ENCODE results near the gene LAMA5.

The LAMA5 gene

GRCh38 chr20:62351469-62352401, 15.4 kb downstream of the LAMA5 start:
- Mint-ChIP-seq H3K27ac (no peak overlapping the region), H3K36me3 (ENCODE audit: low read depth) (peaks cover 29% of the 10 kb centered on the region), H3K27me3 (ENCODE audit: low read depth, poor library complexity) (no peaks in the 10 kb centered on the region), H3K4me1 (peaks cover 25% of the 10 kb centered on the region), H3K4me3 (no peak overlapping the region), H3K9me3 (peaks cover 22% of the 10 kb centered on the region)
- TF ChIP-seq, protein P1, sequence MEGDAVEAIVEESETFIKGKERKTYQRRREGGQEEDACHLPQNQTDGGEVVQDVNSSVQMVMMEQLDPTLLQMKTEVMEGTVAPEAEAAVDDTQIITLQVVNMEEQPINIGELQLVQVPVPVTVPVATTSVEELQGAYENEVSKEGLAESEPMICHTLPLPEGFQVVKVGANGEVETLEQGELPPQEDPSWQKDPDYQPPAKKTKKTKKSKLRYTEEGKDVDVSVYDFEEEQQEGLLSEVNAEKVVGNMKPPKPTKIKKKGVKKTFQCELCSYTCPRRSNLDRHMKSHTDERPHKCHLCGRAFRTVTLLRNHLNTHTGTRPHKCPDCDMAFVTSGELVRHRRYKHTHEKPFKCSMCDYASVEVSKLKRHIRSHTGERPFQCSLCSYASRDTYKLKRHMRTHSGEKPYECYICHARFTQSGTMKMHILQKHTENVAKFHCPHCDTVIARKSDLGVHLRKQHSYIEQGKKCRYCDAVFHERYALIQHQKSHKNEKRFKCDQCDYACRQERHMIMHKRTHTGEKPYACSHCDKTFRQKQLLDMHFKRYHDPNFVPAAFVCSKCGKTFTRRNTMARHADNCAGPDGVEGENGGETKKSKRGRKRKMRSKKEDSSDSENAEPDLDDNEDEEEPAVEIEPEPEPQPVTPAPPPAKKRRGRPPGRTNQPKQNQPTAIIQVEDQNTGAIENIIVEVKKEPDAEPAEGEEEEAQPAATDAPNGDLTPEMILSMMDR (IDR thresholded peaks at IDR 0.05) = no peak
- no peak for DNase-seq

DNA sequence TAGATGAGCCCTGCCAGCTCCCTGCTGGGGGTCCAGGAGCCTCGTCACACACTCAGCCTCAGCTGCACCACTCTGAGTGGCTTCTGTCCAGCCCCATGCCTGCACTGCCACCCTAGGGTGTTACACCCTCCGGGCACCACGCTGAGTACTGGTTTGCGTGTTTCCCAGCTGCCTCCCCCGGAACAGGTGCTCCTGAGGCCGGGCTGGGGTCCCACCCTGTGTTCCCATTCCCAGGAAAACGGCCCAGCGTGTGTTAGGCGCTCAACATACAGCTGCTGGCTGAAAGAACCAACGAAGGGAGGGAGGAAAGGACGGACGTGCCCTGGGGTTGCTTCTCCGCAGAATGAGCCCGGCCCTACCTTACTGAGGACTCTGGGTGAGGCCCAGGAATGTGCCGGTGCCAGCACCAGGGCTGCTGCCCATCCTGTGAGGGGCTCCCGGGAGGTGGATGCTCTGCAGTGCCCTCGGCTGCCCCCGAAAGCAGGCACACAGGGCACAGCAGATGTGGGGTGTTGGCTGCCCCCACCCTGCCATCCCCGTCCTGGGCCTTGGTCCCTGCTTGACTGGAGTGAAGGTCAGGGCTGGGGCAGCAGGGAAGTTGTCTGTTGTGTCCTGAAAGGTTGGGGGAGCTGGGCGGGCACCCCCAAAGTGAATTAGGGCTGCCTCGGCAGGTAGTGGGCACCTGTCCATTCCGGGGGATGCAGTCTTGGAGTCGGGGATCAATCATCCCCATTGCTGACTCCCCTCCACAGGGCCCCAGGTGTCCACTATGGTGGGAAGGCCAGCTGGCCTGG, 16.3 kb downstream of the LAMA5 start:
- Mint-ChIP-seq H3K27ac (no peak overlapping the region), H3K27me3 (ENCODE audit: low read depth, poor library complexity) (no peaks in the 10 kb centered on the region), H3K36me3 (ENCODE audit: low read depth) (peaks cover 31% of the 10 kb centered on the region), H3K4me1 (peaks cover 16% of the 10 kb centered on the region), H3K9me3 (peaks cover 22% of the 10 kb centered on the region), H3K4me3 (no peak overlapping the region)
- TF ChIP-seq, protein P1 (IDR thresholded peaks at IDR 0.05) = no peak
- no peak for DNase-seq

DNA sequence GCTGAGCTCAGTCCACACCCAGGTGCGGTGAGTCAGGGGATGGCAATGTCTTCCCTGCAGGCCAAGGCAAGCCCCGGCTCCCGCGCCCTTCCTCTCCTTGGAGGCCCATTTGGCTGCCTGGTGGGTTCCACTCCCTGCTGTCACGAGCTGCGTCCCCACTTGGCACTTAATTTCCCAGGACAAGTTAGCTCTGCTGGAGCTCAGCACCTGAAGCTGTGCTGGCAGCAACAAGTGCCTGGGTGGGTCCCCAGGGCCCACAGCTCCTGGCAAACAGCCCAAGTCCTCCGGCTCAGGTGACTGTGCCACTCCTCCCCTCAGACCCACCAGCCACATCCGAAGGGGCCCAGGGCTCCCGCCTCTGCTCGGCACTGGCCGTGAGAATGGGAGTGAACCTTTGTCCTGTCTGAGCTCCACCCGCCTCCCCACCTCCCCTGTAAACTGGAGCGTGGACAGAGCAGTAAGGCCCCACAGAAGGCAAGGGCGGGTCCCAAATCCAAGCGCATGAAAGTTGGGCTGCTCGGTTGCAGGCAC, 16.9 kb downstream of the LAMA5 start:
- no peak for DNase-seq
- peaks cover 22% of the 10 kb centered on the region for H3K9me3 Mint-ChIP-seq
- H3K4me1 Mint-ChIP-seq = peaks cover 10% of the 10 kb centered on the region
- no peak overlapping the region for H3K27ac Mint-ChIP-seq
- H3K36me3 Mint-ChIP-seq (ENCODE audit: low read depth) = peaks cover 37% of the 10 kb centered on the region
- H3K4me3 Mint-ChIP-seq = no peak overlapping the region
- TF ChIP-seq, protein P1 (IDR thresholded peaks at IDR 0.05) = no peak
- no peaks in the 10 kb centered on the region for H3K27me3 Mint-ChIP-seq (ENCODE audit: low read depth, poor library complexity)

DNA sequence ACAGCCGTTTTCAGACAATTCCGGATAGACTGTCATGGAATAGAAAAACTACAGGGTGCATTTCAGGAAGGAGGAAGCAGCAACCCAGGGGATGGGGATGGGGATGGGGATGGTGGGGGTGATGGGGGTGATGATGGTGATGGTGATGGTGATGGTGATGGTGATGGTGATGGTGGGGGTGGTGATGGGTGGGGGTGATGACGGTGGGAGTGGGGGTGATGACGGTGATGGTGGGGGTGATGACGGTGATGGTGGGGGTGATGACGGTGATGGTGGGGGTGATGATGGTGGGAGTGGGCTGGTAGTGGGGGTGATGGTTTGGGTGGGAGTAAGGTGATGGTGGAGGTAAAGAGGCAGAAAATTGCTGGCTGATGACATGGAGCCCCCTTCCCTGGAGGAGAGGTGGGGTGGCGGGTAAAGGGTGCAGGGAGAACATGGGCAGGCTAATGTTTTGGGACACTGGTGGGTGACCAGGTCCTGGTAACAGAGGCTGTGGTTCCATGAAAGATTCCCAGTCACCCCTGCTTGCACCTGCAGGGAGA, 17.5 kb downstream of the LAMA5 start:
- peaks cover 8% of the 10 kb centered on the region for H3K4me1 Mint-ChIP-seq
- no peaks in the 10 kb centered on the region for H3K27me3 Mint-ChIP-seq (ENCODE audit: low read depth, poor library complexity)
- no peak for DNase-seq
- H3K4me3 Mint-ChIP-seq = no peak overlapping the region
- no peak overlapping the region for H3K27ac Mint-ChIP-seq
- H3K9me3 Mint-ChIP-seq = peaks cover 22% of the 10 kb centered on the region
- peaks cover 41% of the 10 kb centered on the region for H3K36me3 Mint-ChIP-seq (ENCODE audit: low read depth)
- TF ChIP-seq, protein P1 (IDR thresholded peaks at IDR 0.05) = no peak

DNA sequence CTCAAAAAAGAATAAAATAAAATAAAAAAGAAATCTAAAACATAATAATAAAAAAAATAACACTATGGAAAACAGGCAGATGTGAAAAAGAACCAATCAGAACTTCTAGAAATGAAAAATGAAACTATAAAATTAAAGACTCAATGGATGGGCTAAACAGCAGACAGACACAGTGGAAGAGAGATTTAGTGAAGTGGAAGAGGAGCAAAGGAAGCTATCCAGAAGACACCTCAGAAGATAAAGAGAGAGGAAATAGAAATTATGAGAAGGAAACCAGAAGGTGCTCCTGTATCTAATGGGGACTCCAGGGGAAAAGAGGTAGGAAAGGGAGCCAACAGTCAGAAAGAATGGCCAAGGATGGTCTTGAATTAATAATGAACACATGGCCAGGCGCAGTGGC, 18.5 kb downstream of the LAMA5 start:
- Mint-ChIP-seq H3K27me3 (ENCODE audit: low read depth, poor library complexity) (no peaks in the 10 kb centered on the region), H3K4me3 (no peak overlapping the region), H3K27ac (no peak overlapping the region), H3K36me3 (ENCODE audit: low read depth) (peaks cover 48% of the 10 kb centered on the region), H3K9me3 (peaks cover 22% of the 10 kb centered on the region), H3K4me1 (no peaks in the 10 kb centered on the region)
- TF ChIP-seq, protein P1 (IDR thresholded peaks at IDR 0.05) = no peak
- DNase-seq = no peak
